HG02870 (cell line): Measurements from ENCODE around the gene SNX25.

Experiments used
- ATAC-seq: cut with Tn5 transposase; IDR thresholded peaks from one replicate; pipeline ENCODE4 v1.9.1; 2021; ENCODE audit warnings: mild to moderate bottlenecking, moderate library complexity; ENCODE audit not compliant: unreplicated experiment

SNX25 gene

DNA sequence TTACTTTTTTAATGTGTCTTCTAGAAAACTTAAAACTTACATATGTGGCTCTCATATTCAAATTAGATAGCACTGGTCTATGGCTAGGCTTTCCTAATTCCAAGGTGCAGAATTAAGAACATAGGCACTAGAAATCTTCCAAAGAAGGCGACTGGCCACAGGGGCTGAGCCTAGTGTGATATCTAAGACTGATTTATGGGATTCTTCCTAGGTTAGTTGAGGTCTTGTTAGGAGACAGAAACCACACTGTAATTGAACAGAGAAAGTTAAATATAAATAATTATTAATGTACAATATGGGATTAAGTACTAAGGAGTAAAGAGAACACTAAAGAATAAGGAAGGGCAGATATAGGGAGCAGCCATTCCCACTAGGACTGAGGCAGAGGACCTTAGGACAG, 48.3 kb downstream of the SNX25 start:
- ATAC-seq, result no peak

DNA sequence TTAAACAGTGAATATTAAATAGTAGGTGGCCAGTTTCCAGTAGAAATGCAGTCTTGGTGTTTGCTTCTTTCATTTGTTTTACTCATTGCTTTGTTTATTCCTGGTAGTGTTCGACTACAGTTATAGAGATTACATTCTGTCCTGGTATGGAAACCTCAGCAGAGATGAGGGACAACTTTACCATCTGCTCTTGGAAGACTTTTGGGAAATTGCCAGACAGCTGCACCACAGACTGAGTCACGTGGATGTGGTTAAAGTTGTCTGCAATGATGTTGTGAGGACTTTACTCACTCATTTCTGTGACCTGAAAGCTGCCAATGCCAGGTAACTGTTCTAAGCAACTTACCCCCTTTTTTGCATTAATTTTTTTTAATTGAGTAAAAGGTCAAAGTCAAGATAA, 49.3 kb downstream of the SNX25 start:
- ATAC-seq, result peak; percentile 35

GRCh38 chr4:185259719-185260118, 50.3 kb downstream of the SNX25 start:
- ATAC-seq, result no peak

DNA sequence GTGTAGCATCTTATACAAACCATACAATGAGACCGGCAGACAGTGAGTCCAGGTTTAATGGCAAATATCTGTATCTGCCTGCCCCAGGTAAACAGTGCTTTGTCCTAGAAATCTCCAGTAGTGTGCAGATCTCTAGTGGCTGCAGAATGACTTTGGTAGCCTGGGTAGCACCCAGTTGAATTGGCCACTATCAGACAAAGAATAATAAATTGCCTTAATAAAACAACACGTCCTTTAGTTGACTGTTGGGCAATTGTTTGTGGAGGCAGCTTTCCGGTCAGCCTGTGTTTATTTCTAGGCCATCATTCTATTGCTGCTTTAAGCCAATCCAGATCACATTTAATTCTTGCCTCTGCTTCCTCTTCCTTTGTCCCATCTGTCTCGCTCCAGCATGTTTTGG, 52.5 kb downstream of the SNX25 start:
- ATAC-seq, result no peak

- ATAC-seq, result peak; percentile 74
Measured at GRCh38 chr4:185263419-185263818, 54.0 kb downstream of the SNX25 start.

GRCh38 chr4:185265942-185266341, 56.5 kb downstream of the SNX25 start:
- ATAC-seq, result peak; percentile 62

GRCh38 chr4:185269286-185269685, 59.9 kb downstream of the SNX25 start:
- no peak for ATAC-seq

- no peak for ATAC-seq
Measured at GRCh38 chr4:185270037-185270436, 60.6 kb downstream of the SNX25 start.

GRCh38 chr4:185270885-185271284, 61.5 kb downstream of the SNX25 start:
- no peak for ATAC-seq

GRCh38 chr4:185272245-185272644, 62.8 kb downstream of the SNX25 start:
- no peak for ATAC-seq

DNA sequence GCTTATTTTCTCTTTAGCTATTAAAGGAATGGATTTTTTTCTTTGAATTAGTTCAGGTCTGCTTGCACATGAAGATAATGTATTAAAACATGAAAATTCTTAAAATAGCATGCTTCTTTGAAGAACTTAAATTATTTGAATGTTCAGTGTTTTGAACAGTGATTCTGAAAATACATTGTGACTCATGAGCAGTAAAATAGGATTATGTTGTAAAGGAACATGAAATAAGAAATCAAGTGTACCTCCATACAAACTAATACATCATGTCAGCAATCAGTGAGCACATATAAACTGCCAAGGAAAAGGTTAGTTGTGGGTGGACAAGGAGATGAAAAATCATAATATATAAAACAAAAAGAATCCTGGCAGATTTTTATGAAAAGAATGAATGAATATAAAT, 66.1 kb downstream of the SNX25 start:
- ATAC-seq, result no peak

DNA sequence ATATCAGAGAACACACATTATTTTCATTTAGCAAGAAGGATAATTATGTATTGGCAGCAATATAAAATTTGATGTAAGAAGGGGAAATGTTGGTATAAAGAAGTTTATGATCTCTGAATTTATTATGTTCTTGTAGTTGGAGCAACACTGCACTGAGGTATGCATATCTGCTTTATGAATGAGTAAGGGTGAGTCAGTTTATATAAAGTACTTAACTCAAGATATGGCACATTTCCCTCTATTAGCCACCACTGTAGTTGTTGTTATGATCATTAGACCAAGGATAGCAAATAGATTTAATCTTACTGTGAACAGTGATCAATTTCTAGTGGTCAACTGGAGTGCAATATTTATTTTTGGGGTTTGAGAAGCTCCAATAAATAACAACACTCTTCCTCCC, 66.6 kb downstream of the SNX25 start:
- ATAC-seq, result no peak

GRCh38 chr4:185278716-185279115, 69.3 kb downstream of the SNX25 start:
- no peak for ATAC-seq

DNA sequence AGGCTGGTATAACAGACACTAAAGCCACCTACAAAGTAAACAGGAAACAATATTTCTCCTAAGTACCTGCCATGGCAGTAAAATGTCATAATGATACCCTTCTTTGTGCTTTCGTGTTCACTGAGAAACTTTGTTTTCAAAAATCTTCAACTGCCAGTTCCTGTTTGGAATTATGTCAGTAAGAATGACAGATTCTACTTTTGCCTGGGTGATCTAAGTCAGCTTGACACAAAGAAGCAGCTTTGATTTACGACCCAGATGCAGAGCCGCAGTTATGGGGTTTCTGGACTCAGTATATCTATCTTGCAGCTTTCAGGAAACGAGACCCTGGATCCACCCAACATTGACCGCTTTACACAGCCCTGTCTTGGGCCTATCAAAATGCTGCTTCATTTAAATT, 71.2 kb downstream of the SNX25 start:
- no peak for ATAC-seq

DNA sequence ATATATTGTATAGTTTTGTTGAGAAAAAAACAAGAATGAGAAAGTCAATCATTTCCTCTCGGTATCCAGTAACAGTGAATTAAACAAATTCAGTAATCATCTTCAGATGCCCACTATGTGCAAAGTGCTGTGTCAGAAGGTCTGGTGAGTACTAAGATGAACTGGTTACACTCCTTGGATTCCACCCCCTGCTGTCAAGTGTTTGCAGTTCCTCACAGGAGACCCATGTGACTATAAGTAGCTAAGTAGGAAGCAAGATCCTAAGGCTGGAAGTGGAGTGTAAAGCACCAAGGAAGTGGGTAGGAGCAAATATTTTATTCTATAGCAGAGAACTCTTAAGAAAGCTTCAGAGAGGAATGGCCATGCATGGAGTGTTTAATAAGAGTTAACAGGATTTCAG, 73.6 kb downstream of the SNX25 start:
- no peak for ATAC-seq

- no peak for ATAC-seq
Measured at GRCh38 chr4:185283723-185284122, 74.3 kb downstream of the SNX25 start.

- ATAC-seq, result no peak
Measured at GRCh38 chr4:185285632-185286393, 76.4 kb downstream of the SNX25 start.

- no peak for ATAC-seq
Measured at GRCh38 chr4:185286571-185286970, 77.2 kb downstream of the SNX25 start.

DNA sequence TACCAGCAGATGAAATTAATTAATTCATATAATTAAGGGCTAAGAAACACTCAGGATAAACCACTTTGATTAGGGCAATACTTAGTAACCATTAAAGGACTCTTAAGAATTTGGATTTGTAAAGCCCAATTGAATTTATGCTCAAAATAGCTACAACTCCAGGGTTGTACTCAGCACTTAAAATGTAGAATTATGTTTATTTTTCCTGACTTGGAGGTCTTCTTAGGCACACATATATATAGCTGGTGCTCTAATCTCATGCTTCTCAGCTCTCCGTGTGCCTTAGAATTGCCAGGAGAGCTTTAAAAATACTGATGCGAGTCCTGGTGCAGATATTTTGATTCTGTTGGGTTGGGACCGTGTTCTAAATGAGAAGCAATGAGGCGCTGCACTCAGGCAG, 77.6 kb downstream of the SNX25 start:
- no peak for ATAC-seq

GRCh38 chr4:185290018-185290607, 80.7 kb downstream of the SNX25 start:
- ATAC-seq, result no peak

- no peak for ATAC-seq
Measured at GRCh38 chr4:185290656-185291055, 81.3 kb downstream of the SNX25 start.

GRCh38 chr4:185293202-185293601, 83.8 kb downstream of the SNX25 start:
- no peak for ATAC-seq
